Subcutaneous adipose tissue (tissue), 4 donors: ENCODE results near the gene LDB3. TPM values are rescaled to one million over a fixed set of nuclear protein-coding genes. Genes with fewer than 3 reads are reported as not detected.

Source experiments
- total RNA-seq, 4 donors: library from RNA; depleted of rRNA; stranded (reverse); fragments of >200 nt; gene quantifications; one replicate each; pipeline ENCODE4 v1.1.0, GENCODE V29; 2016
- TF ChIP-seq, protein P1 (sequence below): fragments of 450-650 bp; IDR thresholded peaks from one replicate; pipeline ENCODE4 v1.5.1; 2016; ENCODE audit warnings: low read depth, mild to moderate bottlenecking, control low read depth, antibody characterized with exemption, moderate library complexity

LDB3 gene
- total RNA-seq, 4 donors from 2014 or later, result 0.51 to 12.1 (median 2.2) TPM

DNA sequence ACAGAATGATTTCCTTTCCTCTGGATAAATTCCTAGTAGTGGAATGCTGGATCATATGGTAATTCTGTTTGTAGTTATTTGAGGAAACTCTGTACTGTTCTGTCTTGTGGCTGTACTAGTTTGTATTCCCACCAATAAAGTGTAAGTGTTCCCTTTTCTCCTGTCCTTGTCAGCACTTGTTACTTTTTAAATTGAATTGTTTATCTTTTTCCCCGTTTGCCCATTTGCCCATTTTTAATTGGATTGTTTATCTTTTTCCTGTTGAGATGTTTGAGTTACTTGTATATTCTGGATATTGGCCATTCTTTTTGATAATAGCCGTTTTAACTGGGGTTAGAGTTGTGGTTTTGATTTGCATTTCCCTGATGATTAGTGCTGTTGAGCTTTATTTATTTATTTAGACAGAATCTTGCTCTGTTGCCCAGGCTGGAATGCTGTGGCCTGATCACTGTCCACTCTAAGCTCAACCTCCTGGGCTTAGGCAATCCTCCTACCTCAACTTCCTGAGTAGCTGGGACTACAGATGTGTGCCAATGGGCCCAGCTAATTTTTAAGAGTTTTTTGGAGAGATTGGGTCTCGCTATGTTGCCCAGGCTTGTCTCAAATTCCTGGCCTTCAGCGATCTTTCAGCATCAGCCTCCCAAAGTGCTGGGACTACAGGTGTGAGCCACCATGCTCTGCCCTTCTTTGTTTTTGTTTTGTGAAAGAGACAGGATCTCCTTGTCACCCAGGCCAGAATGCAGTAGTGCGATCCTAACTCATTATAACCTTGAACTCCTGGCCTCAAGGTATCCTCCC lies 111.1 kb downstream of the LDB3 start:
- TF ChIP-seq, protein P1, sequence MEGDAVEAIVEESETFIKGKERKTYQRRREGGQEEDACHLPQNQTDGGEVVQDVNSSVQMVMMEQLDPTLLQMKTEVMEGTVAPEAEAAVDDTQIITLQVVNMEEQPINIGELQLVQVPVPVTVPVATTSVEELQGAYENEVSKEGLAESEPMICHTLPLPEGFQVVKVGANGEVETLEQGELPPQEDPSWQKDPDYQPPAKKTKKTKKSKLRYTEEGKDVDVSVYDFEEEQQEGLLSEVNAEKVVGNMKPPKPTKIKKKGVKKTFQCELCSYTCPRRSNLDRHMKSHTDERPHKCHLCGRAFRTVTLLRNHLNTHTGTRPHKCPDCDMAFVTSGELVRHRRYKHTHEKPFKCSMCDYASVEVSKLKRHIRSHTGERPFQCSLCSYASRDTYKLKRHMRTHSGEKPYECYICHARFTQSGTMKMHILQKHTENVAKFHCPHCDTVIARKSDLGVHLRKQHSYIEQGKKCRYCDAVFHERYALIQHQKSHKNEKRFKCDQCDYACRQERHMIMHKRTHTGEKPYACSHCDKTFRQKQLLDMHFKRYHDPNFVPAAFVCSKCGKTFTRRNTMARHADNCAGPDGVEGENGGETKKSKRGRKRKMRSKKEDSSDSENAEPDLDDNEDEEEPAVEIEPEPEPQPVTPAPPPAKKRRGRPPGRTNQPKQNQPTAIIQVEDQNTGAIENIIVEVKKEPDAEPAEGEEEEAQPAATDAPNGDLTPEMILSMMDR, result no peak

DNA sequence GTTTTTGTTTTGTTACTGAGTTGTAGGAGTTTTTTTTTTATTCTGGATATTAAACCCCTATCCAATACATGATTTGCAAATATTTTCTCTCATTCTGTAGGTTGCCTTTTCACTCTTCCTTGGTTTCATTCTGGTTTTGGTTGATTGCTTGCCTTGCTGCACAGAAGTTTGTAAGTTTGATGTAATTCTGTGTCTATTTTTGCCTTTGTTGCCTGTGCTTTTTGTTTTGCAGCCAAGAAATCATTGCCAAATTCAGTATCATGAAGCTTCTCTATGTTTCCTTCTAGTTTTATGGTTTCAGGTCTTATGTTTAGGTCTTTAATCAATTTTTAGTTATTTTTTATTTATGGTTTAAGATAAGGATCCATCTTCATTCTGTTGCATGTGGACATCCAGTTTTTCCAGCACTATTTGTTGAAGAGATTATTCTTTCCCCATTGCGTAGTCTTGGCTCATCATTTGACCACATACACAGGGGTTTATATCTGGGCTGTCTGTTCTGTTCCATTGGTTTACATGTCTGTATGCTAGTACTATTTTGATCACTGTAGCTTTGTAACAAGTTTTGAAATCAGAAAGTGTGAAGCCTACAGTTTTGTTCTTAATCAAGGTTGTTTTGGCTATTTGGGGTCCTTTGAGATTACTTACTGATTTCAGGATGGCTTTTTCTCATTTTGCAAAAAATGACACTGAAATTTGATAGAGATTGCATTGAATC lies 114.5 kb downstream of the LDB3 start:
- TF ChIP-seq, protein P1, result no peak

DNA sequence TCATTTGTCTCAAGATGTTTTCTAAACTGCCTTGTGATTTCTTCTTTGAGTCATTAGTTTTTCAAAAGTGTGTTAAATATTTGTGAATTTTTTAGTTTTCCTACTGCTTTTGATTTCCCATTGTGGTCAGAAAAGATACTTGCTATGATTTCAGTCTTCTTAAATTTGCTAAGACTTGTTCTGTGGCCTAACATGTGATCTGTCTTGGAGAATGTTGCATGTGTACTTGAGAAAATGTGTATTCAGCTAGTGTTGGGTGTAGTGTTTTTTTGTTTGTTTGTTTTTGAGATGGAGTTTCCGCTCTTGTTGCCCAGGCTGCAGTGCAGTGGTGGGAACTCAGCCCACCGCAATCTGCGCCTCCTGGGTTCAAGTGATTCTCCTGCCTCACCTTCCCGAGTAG lies 116.7 kb downstream of the LDB3 start:
- TF ChIP-seq, protein P1, result no peak

Other genes starting within 250 kb of the LDB3 start
- 10 to 100 TPM; 33.5 to 45.8 (median 37.6) TPM for gene WAPL, start 146.7 kb upstream of the LDB3 start, total RNA-seq
- gene OPN4, start 14.0 kb upstream of the LDB3 start, total RNA-seq, result 1 to 10 TPM in 1 of 4 donors, under 1 TPM in 1, not detected in 2; 0.22 to 1.5 TPM
- 10 to 100 TPM; 25.6 to 46.2 (median 34.7) TPM for gene BMPR1A, start 88.1 kb downstream of the LDB3 start, total RNA-seq